NCI-H146 (cell line): Measurements from ENCODE around the gene FCRLB.

ENCODE experiments used
- DNase-seq: peaks from one replicate; lab custom pipeline; 2025; lab: John Stamatoyannopoulos, UW

The FCRLB gene

DNA sequence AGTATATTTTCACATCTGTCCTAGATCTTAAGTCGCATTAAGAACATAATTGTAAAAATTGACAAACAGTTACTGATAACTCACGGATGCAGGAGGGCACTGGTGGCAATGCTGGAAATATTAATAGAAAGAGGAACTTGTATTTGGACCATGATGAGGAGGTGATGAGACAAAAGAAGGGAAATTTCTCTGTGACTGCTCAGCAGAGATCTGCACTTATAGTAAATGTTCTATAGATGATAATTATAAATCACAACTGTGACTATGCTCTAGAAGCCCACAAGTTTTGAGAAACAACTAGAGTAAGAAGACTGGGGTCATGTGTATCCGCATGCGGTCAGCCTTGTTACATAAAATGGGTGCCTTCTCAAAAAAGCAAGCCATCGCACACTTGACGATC is 19.6 kb downstream of the FCRLB start:
- no peak for DNase-seq

DNA sequence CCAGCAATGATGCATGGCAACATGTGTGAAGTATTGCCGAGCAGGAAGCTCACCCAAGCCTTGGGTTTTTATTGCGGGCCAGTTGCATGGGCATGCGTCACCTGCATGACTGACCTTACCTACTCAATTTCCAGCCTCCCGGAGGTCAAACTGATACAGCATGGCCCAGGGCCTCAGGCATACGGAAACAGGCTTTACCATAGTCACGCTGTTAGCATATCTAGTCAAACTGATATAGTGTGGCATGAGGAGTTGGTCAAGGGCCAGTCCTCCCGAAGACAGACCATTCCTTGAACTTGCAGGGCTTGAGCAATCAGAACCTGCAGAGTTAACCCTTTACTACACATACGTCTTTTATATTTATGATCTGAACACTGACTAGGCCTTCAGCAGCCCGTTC is 21.9 kb downstream of the FCRLB start:
- no peak for DNase-seq

DNA sequence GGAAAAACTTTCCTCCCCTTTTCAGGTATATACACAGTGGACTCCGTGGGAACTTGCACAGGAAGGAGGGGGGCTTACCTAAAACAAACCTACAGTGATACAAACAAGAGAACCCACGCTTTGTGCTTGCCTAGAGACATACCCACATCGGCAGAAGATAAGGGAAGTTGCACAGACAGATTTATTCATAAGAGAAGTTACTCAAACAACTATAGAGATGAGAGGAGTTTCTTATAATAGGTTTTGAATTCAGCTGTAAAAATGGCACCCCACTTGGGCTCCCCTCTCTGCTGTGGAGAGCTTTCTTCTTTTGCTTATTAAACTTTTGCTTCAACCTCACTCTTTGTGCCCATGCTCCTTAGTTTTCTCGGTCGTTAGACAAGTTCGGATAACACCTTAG is 26.5 kb downstream of the FCRLB start:
- DNase-seq: no peak

DNA sequence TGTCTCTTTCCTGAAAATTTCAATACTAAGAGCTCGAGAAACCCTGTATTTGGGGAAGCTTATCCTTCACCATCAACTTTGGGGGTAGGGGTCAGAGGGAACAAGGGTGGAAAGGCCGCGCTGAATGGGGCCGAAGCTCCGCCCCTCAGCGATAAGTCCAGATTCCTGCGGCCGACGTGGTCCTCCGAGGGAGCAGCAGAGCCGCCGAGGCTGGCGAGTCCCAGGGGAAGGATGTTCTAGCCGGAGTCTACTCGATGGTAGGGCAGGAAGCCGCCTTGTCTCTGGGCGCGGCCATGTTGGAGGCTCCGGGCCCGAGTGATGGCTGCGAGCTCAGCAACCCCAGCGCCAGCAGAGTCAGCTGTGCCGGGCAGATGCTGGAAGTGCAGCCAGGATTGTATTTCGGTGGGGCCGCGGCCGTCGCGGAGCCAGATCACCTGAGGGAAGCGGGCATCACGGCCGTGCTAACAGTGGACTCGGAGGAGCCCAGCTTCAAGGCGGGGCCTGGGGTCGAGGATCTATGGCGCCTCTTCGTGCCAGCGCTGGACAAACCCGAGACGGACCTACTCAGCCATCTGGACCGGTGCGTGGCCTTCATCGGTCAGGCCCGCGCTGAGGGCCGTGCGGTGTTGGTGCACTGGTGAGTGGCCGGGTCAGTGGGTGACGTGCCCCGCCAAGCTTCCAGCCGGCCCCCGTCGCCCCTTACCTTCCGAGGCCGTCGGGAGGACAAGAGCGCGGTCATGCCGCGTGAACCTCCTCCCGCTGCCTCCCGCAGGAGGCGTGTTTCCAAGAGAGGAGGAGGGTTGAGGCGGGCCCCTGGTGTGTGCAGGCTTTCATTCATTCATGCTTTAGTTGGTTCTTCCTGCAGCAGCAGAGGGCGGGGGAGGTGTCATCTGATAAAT is 28.4 kb downstream of the FCRLB start, which contains the start of gene DUSP12:
TSS of gene DUSP12 (plus strand) at position 278 of the 899 bp plus-strand sequence. CDS start at position 294, 16 bp downstream.
- DNase-seq: peak; percentile 96

DNA sequence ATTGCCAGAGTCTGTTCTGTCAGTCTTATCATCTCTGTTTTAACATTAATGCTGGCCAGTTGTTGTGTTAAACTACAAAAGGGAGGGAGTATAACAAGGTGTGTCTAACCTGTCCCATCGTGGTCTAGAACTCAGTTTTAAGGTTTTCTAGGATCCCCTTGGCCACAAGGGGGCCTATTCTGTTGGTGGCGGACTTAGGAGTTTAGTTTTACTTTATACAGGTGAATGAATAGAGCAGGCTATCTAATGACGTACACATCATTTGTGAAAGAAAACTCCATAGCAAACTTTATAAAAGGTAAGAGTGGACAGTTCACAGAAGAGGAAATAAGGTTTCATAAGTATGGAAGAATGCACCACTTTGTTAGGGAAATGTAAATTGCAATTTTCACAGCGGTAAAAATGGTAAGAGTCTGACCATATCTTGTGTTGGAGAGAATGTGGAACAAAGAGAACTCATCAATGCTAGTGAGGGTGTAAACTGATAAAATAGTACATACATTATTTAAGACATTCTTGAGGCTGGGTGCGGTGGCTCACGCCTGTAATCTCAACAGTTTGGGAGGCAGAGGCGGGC is 42.3 kb downstream of the FCRLB start:
- no peak for DNase-seq

DNA sequence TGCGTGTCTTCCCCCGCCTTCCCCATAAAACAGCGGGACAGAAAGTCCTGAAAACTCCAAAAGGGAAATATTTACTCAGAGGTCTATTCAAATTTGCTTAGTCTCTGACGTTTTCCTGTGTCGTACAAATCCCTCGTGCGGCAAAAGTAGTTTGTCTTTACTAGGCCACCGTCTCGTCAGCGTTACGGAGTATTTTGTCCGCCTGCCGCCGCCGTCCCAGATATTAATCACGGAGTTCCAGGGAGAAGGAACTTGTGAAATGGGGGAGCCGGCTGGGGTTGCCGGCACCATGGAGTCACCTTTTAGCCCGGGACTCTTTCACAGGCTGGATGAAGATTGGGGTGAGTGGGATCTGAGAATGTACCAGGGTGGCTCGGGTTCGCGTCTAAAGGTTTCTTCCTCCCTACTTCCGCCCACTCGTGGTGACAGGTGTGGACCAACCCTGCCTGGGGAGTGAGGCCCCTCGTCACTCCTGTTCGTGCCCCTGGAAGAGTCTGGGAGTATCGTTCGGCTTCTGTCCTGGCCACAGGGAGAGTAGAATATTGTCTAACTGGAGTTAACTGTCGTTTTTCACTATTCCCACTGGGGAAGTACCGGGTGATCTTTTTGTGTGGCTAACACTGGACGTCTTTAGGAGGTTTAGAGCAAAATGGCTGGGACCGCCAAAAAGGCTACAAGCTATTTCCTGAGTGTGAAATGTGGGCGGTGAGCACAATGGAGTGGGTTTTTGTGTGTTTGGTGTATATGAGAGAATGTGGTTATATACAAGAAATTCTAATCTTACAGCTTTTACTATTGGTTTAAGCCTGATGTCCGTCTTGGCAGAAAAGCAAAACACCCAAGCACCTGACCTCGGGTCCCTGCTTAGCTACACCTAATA is 45.0 kb downstream of the FCRLB start, which contains the start of gene ATF6:
TSS of gene ATF6 (plus strand) at position 219 of the 880 bp plus-strand sequence. CDS start at position 260, 41 bp downstream.
- DNase-seq: peak; percentile 90

DNA sequence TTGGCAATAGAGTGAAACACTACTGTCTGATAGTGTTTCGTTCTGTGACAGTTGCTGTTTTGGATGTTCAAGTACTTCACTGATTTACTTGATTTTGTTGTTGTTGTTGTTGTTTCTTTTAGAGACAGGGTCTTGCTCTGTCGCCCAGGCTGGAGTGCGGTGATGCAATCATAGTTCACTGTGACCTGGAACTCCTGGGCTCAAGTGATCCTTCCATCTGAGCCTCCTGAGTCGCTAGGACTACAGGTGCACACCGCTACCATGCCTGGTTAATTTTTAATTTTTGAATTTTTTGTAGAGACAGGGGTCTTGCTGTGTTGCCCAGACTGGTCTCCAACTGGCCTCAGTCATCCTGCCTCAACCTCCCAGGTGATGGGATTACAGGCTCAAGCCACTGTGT is 47.1 kb downstream of the FCRLB start:
- DNase-seq: no peak

DNA sequence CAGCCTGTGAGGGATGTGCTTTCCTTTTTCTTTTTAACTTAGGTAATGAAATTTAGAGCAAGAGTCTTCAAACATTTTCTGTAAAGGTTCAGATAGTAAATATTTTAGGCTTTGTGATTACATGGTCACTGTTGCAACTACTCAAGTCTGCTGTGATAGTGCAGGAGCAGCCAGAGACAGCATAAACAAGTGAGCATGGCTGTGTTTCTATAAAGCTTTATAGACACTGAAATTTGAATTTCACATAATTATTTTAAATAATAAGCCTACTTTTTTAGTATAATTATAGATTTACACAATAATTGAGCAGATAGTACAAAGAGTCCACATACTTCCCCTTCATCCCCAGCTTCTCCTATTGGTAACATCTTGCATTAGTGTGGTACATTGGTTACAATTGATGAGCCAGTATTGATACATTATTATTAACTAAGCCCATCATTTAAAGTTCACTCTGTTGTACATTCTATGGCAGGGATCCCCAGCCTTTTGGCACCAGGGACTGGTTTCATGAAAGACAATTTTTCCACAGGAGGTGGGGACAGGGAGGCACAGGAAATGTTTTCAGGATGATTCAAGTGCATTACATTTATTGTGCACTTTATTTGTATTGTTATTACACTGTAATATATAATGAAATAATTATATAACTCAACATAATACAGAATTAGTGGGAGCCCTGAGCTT is 47.8 kb downstream of the FCRLB start:
- no peak for DNase-seq

DNA sequence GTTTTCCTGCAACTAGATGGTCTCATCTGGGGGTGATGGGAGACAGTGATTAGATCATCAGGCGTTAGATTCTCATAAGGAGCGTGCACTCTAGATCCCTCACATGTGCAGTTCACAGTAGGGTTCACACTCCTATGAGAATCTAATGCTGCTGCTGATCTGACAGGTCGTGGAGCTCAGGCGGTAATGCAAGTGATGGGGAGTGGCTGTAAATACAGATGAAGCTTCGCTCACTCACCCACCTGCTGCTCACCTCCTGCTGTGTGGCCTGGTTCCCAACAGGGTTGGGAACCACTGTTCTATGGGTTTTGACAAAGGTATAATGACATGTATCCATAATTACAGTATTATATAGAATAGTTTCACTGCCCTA is 48.3 kb downstream of the FCRLB start:
- peak; percentile 83 for DNase-seq

DNA sequence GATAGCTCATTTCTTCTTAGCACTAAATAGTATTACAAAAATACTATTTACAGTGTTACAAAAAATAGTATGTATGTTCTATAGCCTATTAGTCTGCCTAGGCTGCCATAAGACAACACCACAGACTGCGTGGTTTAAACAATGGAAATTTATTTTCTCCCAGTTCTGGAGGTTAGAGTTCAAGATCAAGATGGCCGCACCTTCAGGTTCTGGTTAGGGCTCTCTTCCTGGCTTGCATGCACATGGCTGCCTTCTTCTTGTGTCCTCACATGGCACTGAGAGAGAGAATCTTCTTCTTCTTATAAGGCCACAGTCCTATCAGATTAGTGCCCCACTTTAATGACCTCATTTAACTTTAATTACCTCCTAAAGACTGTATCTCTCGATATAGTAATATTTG is 48.9 kb downstream of the FCRLB start:
- DNase-seq: no peak

DNA sequence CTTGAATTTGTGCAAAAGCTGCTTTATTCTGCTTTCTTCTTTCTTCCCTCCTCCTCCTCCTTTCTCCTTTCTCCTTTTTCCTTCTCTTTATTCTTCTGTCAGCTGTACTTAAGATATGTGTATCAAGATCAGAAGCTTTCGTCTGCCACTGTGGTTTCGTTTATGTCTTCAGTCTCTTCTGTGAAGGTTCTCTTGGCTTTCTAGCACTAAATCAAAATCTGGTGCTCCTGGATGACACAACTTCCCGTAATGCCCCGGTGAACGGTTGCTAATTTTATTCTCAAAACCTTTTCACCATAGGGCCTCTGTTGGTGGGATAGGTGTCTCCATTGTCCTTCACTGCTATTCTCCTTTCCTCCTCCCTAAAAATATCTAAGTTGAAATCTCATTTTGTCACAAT is 49.8 kb downstream of the FCRLB start:
- DNase-seq: no peak

DNA sequence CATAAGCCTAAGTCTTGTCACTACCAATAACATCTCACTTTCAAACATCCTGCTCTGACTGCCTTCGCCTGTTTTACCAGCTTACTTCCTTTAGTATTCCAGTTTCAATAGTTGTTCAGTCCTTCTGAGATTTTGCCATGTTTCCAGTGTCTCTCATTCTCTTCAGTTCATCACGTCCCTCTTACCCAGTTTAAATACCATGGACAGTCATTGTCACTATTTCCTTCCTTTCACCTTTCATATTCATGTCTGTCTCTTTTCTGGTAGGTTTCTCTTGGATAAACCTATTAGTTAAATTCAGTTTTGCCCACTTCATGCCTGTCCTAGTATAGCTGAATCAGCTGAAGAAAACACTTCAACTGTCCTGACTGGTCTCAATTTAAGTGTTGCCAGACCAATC is 50.6 kb downstream of the FCRLB start:
- no peak for DNase-seq

DNA sequence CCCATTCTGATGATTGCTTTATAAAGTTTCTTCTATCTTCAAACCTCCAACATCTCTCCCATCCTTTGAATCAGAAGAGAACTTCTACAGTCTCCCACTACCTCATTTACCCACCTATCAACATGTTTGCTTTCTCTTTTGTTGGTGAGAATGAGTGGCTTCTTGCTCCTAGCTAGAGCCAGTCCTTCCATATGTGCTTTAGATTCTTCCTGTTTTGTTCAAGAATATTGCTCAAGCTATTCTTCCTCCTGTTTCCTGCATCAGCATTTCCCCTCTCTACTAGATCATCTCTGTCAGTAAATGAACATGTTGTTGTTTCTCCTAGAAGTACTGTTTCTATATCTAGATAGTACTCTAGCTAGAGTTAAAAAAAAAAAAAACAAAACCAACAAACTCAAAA is 51.1 kb downstream of the FCRLB start:
- no peak for DNase-seq

DNA sequence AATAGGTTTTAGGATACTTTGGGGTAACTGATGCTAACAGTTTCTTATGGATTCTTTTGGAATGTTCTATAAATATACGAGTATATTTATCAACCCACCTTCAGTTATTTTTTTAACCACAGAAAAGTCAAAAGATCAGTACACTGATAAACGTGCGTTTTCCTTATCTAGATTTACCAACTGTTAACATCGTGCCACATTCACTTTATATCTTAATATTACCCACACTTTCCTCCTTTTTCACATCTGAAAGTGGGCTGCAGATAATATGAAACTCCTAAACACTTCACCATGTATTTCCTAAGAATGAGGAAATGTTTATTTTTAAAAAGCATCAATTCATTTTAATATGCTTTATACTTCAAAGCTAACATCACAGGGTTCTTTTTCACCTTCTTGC is 52.4 kb downstream of the FCRLB start:
- DNase-seq: no peak

DNA sequence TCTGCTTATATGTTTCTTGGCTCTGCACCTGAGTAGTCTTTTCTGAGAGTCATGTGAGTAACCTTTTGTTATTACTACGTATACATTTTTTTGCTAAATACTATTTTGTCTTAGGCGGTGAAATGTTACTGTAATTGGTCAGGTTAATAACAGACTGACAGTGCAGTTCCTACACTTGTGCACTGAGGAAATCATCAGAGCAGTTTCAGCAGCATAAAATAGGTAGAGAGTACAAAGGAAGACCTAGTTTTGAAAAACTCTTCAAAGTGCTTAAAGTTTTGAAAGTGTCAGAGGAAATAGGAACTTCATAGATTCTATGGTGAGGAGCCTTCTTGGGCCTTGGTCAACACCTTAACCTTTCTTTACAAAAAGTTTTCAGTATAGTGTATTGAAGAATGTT is 55.9 kb downstream of the FCRLB start:
- DNase-seq: no peak
